SKM-1 treated with dmso at 0.1 percent for 144 hours (cell line): ENCODE measurements around the gene DOCK8.

Source experiments
- DNase-seq: peaks from one replicate; lab custom pipeline; 2025; ENCODE audit not compliant: unreplicated experiment; lab: John Stamatoyannopoulos, UW

The DOCK8 gene

GRCh38 chr9:304106-304505 is 89.4 kb downstream of the DOCK8 start:
- DNase-seq: no peak

- no peak for DNase-seq
Observed at GRCh38 chr9:304519-305185, 90.0 kb downstream of the DOCK8 start.

GRCh38 chr9:306907-307306 is 92.2 kb downstream of the DOCK8 start:
- peak; percentile 18 for DNase-seq

- no peak for DNase-seq
Observed at GRCh38 chr9:311841-312240, 97.2 kb downstream of the DOCK8 start.

- no peak for DNase-seq
Observed at GRCh38 chr9:312596-313320, 98.1 kb downstream of the DOCK8 start.

- DNase-seq: no peak
Observed at GRCh38 chr9:316382-316965, 101.8 kb downstream of the DOCK8 start.

GRCh38 chr9:318646-319045 is 104.0 kb downstream of the DOCK8 start:
- DNase-seq: no peak

GRCh38 chr9:324971-325370 is 110.3 kb downstream of the DOCK8 start:
- DNase-seq: no peak

- no peak for DNase-seq
Observed at GRCh38 chr9:326667-327066, 112.0 kb downstream of the DOCK8 start.

- no peak for DNase-seq
Observed at GRCh38 chr9:328453-328852, 113.8 kb downstream of the DOCK8 start.

- DNase-seq: no peak
Observed at GRCh38 chr9:331197-331596, 116.5 kb downstream of the DOCK8 start.

GRCh38 chr9:335373-335772 is 120.7 kb downstream of the DOCK8 start:
- no peak for DNase-seq

- DNase-seq: no peak
Observed at GRCh38 chr9:336039-336438, 121.4 kb downstream of the DOCK8 start.

GRCh38 chr9:338602-339001 is 123.9 kb downstream of the DOCK8 start:
- no peak for DNase-seq

- DNase-seq: no peak
Observed at GRCh38 chr9:341634-342421, 127.2 kb downstream of the DOCK8 start.

GRCh38 chr9:343773-344172 is 129.1 kb downstream of the DOCK8 start:
- DNase-seq: no peak

GRCh38 chr9:346111-346571 is 131.5 kb downstream of the DOCK8 start:
- DNase-seq: no peak

- DNase-seq: peak; percentile 7
Observed at GRCh38 chr9:347667-348292, 133.1 kb downstream of the DOCK8 start.

- no peak for DNase-seq
Observed at GRCh38 chr9:350384-350783, 135.7 kb downstream of the DOCK8 start.

GRCh38 chr9:351916-352315 is 137.3 kb downstream of the DOCK8 start:
- no peak for DNase-seq

- DNase-seq: no peak
Observed at GRCh38 chr9:353077-353476, 138.4 kb downstream of the DOCK8 start.
